BE2C (cell line): ENCODE measurements around the gene MIOS.

Source experiments
- DNase-seq: peaks from one replicate; pipeline ENCODE4 v3.0.0-alpha.2; 2020
- H3K27me3 ChIP-seq: fragments of 250-450 bp; sonication (Bioruptor Pico); 2 replicates; pipeline ENCODE4 v1.5.1; 2020; ENCODE audit warnings: mild to moderate bottlenecking
- H3K36me3 ChIP-seq: fragments of 250-450 bp; sonication (Bioruptor Pico); 2 replicates; pipeline ENCODE4 v1.5.1; 2020; ENCODE audit warnings: mild to moderate bottlenecking
- H3K4me1 ChIP-seq: fragments of 250-450 bp; sonication (Bioruptor Pico); 2 replicates; pipeline ENCODE4 v1.5.1; 2020
- H3K4me3 ChIP-seq: 2 replicates; pipeline ENCODE4 v1.5.1; 2011; ENCODE audit warnings: low read depth, low read length
- H3K9me3 ChIP-seq: fragments of 250-450 bp; sonication (Bioruptor Pico); 2 replicates; pipeline ENCODE4 v1.5.1; 2020
- CTCF ChIP-seq: IDR thresholded peaks from 2 replicates; pipeline ENCODE4 v1.5.1; 2012; ENCODE audit warnings: mild to moderate bottlenecking, low read depth, low read length

MIOS gene

DNA sequence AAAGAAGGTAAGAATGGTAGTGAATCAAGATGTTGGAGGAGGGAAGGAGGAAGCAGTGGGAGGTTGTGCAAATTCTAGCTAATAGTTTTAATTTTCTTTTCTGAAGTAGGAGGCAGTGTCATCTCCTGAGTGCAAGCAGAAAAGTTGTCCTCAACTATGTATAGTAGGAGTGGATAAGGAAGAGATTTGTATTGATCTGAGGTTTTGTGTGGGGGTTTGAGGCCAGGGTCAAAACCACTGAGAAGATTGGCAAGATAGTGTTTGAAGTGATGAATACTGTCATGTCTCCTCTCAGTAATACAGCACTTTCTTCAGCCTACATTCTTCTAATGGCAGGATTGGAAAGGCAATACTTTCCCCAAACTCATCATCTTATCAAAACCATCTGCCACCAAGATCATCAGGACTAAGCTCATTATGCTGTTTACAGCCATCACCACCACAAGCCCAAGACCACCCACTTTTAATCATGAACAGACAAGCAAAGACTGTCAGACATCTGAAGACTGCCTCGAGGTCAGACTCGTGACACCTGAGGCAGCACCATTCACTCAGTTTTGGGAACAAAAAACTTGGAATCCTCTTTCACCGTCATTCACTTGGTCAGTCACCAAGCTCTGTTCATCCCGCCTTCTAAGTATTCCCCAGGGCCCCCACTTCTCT is 1.5 kb upstream of the MIOS start:
- DNase-seq: no peak
- Histone ChIP-seq H3K9me3 (no peaks in the 10 kb centered on the region), H3K4me1 (no peaks in the 10 kb centered on the region; the same call in 1 of the 2 replicates), H3K27me3 (no peaks in the 10 kb centered on the region), H3K36me3 (peaks cover 5% of the 10 kb centered on the region), H3K4me3 (no peak overlapping the region)
- TF ChIP-seq CTCF: no peak

DNA sequence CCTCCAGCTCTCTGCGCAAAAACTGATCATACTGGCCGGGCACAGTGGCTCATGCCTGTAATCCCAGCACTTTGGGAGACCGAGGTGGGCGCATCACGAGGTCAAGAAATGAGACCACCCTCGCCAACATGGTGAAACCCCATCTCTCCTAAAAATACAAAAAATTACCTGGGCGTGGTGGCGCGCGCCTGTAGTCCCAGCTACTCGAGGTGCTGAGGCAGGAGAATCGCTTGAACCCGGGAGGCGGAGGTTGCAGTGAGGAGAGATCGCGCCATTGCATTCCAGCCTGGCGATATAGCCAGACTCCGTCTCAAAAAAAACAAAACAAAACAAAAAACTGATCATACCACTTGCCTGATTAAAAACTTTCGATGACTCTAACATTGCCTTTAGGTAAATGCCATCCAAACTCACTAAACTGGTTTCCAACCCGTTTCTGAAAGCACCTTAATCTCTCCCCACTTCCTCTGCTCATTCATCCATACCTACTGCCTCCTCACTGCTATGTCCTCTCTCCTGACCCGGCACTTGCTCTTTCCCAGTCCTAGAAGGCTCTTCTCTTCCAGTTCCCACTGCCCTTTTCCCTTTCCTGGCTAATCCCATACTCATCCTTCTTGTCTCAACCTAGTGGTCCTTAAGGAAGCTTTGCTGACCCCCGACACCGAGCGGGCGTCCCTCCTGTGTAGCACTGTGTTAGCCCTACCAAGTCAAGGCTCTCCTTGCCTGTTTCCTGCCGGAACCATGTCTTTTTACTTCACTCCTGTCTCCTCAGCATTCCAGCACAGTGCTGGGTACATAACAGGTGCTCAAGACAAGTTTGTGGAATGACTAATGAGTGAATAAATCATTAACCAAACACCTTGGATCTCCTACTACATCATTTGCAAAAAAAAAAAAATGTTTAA is 686 bp upstream of the MIOS start:
- H3K4me1 ChIP-seq: no peaks in the 10 kb centered on the region; the same call in 1 of the 2 replicates
- no peak for TF ChIP-seq CTCF
- H3K9me3 ChIP-seq: no peaks in the 10 kb centered on the region
- no peak for DNase-seq
- no peaks in the 10 kb centered on the region for H3K27me3 ChIP-seq
- peaks cover 5% of the 10 kb centered on the region for H3K36me3 ChIP-seq
- H3K4me3 ChIP-seq: peak overlapping the region; percentile 79

GRCh38 chr7:7567898-7568531 is 1.3 kb downstream of the MIOS start:
- H3K36me3 ChIP-seq: peaks cover 13% of the 10 kb centered on the region
- DNase-seq: no peak
- H3K4me1 ChIP-seq: no peaks in the 10 kb centered on the region; the same call in 1 of the 2 replicates
- TF ChIP-seq CTCF: no peak
- peak overlapping the region; percentile 79 for H3K4me3 ChIP-seq
- H3K9me3 ChIP-seq: no peaks in the 10 kb centered on the region
- no peaks in the 10 kb centered on the region for H3K27me3 ChIP-seq

DNA sequence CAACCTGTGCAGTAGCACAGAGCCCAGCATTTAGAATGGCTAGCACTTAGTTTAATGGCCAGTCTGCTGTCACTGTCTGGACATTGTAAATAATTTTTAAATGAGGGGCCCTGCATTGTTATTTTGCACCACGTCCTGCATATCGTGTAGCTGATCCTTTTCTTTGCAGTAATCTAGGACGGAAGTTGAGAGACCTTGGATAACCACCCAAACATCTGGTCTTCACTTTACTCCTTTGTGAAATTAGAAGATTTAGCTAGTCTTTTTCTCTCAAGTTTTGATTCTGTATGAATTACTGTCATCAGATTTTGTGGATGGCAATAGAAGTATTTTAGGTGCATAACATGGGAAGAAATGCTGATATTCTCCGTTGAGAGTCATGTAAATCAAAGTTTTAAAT is 1.9 kb downstream of the MIOS start:
- Histone ChIP-seq H3K4me1 (no peaks in the 10 kb centered on the region; the same call in 1 of the 2 replicates), H3K4me3 (peak overlapping the region; percentile 79)

GRCh38 chr7:7569081-7569527 is 2.4 kb downstream of the MIOS start:
- H3K4me1 ChIP-seq: no peaks in the 10 kb centered on the region; the same call in 1 of the 2 replicates
- peaks cover 21% of the 10 kb centered on the region for H3K36me3 ChIP-seq
- H3K4me3 ChIP-seq: 0 out of 2 replicates have a peak overlapping the region, but pooled peaks have one; percentile 8

More for the DNA sequence above, 1.9 kb downstream of the MIOS start:
- no peak for DNase-seq
- Histone ChIP-seq H3K9me3 (no peaks in the 10 kb centered on the region), H3K36me3 (peaks cover 16% of the 10 kb centered on the region), H3K27me3 (no peaks in the 10 kb centered on the region)
- TF ChIP-seq CTCF: no peak

More at GRCh38 chr7:7569081-7569527, 2.4 kb downstream of the MIOS start:
- no peaks in the 10 kb centered on the region for H3K27me3 ChIP-seq
- H3K9me3 ChIP-seq: no peaks in the 10 kb centered on the region
- no peak for DNase-seq
- TF ChIP-seq CTCF: no peak
